Measurements from ENCODE around the gene ZKSCAN3.

- TF ChIP-seq BHLHE40 (IDR thresholded peaks at IDR 0.05; ENCODE audit: borderline replicate concordance) (no peak), ARNT (IDR thresholded peaks at IDR 0.05) (no peak), SP1 (IDR thresholded peaks at IDR 0.05) (no peak), FOXA1 (IDR thresholded peaks at IDR 0.05) (no peak), NFRKB (IDR thresholded peaks at IDR 0.05) (no peak), FOXM1 (IDR thresholded peaks at IDR 0.05; ENCODE audit: borderline replicate concordance) (no peak), ZNF384 (IDR thresholded peaks at IDR 0.05) (no peak), ELF4 (IDR thresholded peaks at IDR 0.05) (no peak), FOXK2 (IDR thresholded peaks at IDR 0.05) (no peak), HDGF (IDR thresholded peaks at IDR 0.05; ENCODE audit: borderline replicate concordance) (no peak), LEF1 (IDR thresholded peaks at IDR 0.05; ENCODE audit: borderline replicate concordance) (no peak), CTBP1 (IDR thresholded peaks at IDR 0.05; ENCODE audit: borderline replicate concordance) (no peak), SUZ12 (IDR thresholded peaks at IDR 0.05) (no peak)
- TF ChIP-seq, protein P1, sequence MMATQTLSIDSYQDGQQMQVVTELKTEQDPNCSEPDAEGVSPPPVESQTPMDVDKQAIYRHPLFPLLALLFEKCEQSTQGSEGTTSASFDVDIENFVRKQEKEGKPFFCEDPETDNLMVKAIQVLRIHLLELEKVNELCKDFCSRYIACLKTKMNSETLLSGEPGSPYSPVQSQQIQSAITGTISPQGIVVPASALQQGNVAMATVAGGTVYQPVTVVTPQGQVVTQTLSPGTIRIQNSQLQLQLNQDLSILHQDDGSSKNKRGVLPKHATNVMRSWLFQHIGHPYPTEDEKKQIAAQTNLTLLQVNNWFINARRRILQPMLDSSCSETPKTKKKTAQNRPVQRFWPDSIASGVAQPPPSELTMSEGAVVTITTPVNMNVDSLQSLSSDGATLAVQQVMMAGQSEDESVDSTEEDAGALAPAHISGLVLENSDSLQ (IDR thresholded peaks at IDR 0.05) = no peak
Measured at GRCh38 chr6:28383235-28384142, 33.7 kb downstream of the ZKSCAN3 start.

All from HEK293T (cell line).